Suppressor macrophage treated with lipopolysaccharide for 4 hours (primary cell): ENCODE data around the gene COPS4.
"Not testable (repeated sequence)": the region's sequence is repeated elsewhere in the genome, so short reads cannot be mapped to it uniquely, and the experiment has no call there.

ENCODE experiments used
- DNase-seq: peaks from one replicate; pipeline ENCODE4 v3.0.0-alpha.2; 2020

The COPS4 gene

GRCh38 chr4:83089410-83090157 lies 54.6 kb downstream of the COPS4 start:
- DNase-seq = peak; percentile 35

DNA sequence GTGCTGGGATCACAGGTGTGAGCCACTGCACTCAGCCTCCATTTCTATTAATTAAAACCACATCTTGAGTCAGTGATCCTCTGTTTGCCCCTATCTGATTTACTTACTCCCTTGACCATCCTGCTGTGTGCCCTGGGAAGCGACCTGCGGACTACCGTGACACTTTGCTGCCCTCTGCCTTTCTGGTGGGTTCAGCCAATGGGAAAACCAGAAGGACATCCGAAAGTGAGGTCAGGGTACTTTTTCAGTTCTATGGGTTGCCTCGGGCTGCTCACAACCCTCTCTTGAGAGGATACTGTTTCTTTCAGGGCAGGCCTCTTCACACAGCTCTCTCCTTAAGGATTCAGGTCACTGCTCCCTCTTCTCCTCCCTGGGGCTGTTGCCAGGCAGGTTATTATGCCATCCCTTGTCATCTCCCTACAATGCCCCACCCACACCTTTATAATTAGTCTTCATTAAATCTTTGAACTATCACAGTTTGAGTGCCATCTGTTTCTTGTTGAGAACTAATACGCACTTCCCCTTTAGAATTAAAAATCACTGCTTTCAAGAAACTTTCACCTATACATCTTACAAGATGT lies 58.2 kb downstream of the COPS4 start:
- DNase-seq = no peak

GRCh38 chr4:83096397-83096796 lies 61.4 kb downstream of the COPS4 start:
- DNase-seq = no peak

GRCh38 chr4:83104991-83105390 lies 70.0 kb downstream of the COPS4 start:
- DNase-seq = no peak

DNA sequence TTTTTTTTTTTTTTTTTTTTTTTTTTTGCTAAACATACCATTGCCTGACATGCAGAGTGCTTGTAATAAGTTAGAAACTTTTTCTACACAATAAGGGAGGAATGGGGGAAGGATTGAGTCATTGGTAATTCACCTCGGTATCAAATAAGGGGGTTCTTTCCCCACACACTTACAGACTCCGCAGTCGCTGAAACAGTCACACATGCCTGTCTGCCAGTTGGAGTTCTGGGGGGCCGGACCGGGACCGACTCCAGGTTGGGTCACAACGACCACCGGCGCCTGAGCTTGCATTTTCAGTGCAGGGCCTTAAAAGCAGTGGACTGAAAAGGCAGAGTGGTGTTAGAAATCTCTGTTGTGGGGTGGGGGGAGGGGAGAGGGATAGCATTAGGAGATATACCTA lies 72.6 kb downstream of the COPS4 start:
- no peak for DNase-seq

- DNase-seq = peak; percentile 33
These were observed 73.3 kb downstream of the COPS4 start for GRCh38 chr4:83108101-83108861.

DNA sequence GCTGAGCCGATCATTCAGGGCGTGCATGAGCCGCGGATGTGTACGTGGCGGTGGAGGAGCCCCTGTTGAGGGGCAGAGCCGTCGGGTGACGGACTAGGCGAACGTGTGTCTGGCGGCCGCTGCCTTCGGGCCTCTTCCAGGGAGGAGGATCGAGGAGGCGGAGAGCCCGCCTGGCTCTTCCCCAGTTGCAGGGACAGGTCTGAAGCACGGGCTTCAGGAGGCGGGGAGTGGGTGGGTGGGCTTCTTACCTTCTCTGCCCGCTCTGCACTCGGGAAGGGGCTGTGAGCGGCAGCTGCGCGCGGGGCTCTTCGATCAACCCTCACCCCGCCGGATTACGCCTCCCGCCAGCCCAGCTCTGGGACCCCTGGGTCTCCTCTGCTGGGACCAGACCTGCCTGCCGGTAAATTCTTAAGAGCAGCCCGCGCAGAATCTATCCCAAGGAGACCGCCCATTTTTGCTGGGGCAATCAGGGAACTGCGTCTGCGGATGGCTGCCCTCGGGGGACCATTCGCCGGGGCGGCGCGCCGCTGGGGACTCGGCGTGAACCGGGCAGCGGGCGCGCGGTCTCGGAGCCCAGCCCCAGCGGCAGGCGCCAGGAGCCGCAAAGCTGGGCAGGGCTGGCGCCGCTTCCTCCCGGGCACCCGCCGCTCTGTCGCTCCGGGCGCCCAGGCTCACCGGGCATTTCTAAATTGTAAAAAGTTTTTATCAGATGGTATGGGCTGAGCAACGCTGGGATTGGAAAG lies 74.7 kb downstream of the COPS4 start:
- DNase-seq = peak; percentile 75

DNA sequence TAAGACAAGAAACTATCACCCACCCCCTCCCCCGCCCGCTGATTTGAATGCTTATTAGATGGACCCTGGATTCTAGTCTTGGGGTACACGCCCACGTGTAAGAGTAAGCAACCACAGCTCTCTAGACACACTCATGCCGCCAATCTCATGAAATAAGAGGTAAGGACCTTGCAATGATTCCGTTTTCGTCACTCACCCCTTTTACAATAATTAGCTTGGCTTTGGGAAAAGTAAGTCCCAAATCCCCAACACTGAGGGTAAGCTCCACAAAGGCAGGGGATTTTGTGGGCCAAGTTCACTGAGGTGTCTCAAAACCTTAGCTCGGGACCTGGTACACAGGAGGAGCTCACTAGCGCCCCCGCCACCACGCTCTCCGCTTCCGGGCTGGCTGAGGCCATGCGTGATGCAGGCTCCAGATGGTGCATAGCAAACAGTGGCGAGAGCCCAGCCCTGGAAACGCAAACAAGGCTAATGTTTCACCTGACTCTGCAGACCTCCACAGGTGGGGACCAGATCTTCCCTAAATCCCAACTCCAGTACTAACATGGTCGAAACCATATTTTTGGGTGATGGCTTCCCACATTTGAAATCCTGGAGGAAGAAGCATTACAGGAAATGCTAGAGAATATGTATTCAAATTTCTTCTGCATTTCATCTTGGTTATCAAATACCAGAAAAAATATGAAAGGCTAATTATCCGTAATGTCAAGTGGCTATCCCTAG lies 75.4 kb downstream of the COPS4 start:
- DNase-seq = peak; percentile 88

DNA sequence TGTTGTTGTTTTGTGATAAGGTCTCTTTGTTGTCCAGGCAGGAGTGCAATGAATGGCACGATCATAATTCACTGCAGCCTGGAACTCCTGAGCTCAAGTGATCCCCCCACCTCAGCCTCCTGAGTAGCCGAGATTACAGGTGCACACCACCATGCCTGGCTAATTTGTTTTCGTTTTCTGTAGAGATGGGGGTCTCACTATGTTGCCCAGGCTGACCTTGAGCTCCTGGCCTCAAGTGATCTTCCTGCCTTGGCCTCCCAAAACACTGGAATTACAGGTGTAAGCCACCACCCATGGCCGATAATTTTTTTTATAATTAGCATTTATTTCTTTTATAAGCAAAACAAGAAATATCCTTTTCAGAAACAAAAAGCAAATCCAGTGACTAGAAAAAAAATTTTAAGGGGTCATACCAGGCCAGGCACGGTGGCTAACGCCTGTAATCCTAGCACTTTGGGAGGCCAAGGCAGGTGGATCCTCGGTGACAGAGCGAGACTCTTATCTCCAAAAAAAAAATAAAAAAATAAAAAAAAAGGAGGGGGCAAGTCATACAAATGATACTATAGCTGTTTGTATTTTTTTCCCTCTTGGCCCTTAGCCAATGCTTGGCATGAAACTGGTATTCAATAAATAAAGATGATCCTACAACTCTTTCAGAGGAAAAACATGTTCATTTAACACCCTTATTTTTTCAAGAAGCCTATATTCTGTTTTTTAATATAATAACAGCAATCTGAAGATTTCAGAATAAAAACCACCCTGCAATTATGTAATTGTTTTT lies 76.2 kb downstream of the COPS4 start:
- DNase-seq = no peak

GRCh38 chr4:83111751-83112141 lies 76.8 kb downstream of the COPS4 start:
- DNase-seq = not testable (repeated sequence)

DNA sequence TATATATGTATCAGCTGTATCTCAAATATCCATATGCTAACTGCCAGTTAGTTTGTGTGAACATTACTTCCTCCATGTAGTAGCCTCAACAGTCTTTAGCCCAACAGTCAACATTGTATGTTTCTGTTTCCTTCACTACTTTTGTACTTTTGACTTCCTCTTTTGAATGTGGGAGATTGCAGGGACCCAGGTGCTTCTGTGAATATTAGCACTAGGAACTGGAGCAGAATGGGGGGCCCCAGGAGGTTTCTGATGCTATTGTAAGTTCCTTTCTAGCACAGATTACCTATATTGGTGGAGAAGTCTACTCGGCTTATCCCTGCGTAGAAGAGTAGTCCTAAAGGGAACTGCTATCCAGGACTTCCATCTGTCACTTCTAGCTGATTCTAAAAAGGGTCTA lies 77.2 kb downstream of the COPS4 start:
- DNase-seq = peak; percentile 61

- no peak for DNase-seq
These were observed 77.9 kb downstream of the COPS4 start for GRCh38 chr4:83112678-83113428.

GRCh38 chr4:83113429-83113786 lies 78.4 kb downstream of the COPS4 start:
- DNase-seq = no peak

- DNase-seq = no peak
These were observed 79.6 kb downstream of the COPS4 start, which contains the start of gene PLAC8 for GRCh38 chr4:83114576-83114975. Gene PLAC8 (minus strand): TSS chr4:83114729. CDS start chr4:83107921, 6,808 bp downstream.

DNA sequence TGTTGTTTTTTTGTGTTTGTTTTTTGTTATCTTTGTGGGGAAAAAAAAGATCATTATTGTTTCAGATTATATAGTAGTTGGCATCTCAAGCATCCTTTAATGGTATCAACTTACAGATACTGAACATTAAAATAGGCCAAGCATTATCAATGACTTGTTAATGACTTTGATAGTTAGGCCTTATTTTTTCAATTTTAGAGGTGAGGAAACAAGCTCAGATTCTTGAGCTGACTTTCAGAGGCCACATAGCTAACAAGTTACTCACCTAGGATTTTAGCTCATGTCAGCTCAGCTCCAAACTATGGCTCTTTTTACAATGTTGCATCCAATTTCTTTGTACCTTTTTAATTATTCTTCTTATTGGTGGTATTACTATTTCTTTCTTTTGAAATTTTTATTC lies 80.0 kb downstream of the COPS4 start:
- no peak for DNase-seq

- peak; percentile 33 for DNase-seq
These were observed 80.8 kb downstream of the COPS4 start for GRCh38 chr4:83115656-83116285.

- DNase-seq = no peak
These were observed 83.9 kb downstream of the COPS4 start for GRCh38 chr4:83118869-83119268.

DNA sequence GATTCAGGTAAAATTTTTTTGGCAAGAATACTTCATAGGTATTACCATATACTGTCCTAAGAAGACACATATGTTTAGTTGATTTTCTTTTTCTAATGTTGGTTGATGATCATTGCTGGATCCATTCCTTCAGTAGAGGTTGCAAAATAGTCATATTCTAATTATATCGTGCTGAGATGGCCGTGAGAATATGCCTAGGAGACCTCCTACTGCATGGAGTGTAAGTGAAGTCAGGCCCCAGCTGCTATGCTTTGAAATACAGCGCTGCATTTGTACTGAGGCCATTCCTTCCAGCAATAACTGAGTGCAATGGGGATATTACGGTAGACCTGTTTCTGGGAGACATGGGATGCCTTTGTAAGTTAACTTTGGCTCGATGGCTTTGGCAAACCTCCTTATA lies 86.3 kb downstream of the COPS4 start:
- DNase-seq = no peak

DNA sequence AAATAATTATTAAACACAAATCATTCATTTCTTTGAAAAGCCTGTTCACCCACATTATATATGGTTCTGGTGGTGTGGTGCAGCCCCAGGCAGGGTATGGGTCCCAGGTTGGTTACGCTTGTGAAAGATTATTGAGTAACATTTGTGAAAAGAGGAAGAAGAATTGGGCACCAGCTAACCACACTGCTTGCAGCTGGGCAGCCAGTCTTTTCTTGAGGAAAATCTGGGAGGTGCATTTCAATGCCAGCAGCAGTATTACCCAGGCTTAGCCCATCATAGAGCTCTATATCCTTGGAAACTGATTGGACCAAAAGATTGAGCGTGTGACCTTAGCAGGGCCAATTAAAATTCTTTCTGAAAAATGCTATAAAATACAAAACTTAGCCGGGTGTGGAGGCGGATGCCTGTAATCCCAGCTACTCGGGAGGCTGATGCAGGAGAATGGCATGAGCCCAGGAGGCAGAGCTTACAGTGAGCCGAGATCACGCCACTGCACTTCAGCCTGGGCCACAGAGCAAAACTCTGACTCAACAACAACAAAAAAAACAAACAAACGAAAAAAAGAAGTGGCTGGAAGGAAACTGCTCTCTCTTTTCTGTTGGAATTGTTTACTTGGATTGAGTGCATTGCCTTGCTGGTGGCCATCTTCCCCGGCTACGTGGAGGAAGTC lies 89.3 kb downstream of the COPS4 start:
- DNase-seq = peak; percentile 86
